Transverse colon (tissue), 4 donors: ENCODE measurements around the gene PLD4. TPM values are rescaled to one million over a fixed set of nuclear protein-coding genes. Genes with fewer than 3 reads are reported as not detected.

ENCODE experiments used
- DNase-seq: peaks from one replicate; pipeline ENCODE4 v3.0.0-alpha.2; 2019
- H3K27ac ChIP-seq, 4 donors: fragments of 200-600 bp; sonication (generic); 2 replicates each; pipeline ENCODE4 v1.5.1; 2016 to 2018; ENCODE audit warnings: inconsistent platforms in 4 of 4
- H3K27me3 ChIP-seq: fragments of 200-600 bp; sonication (generic); 2 replicates; pipeline ENCODE4 v1.5.1; 2017; ENCODE audit warnings: inconsistent platforms
- H3K36me3 ChIP-seq, 4 donors: fragments of 200-600 bp; sonication (generic); 2 replicates each; pipeline ENCODE4 v1.5.1; 2017 to 2019; ENCODE audit warnings: inconsistent platforms in 4 of 4
- H3K4me1 ChIP-seq, 4 donors: fragments of 200-600 bp; sonication (generic); 2 replicates each; pipeline ENCODE4 v1.5.1; 2017 to 2020; ENCODE audit warnings: inconsistent platforms in 4 of 4
- H3K4me3 ChIP-seq, 4 donors: fragments of 200-600 bp; sonication (generic); 1 replicate in 1 of 4; 2 replicates in 3 of 4; pipeline versions ENCODE4 v1.5.1 to v1.6.1; 2017 to 2019; ENCODE audit warnings: inconsistent platforms in 4 of 4
- H3K9me3 ChIP-seq, 2 donors: fragments of 200-600 bp; sonication (generic); 2 replicates each; pipeline ENCODE4 v1.5.1; 2017 to 2019; ENCODE audit warnings: inconsistent platforms in 2 of 2
- CTCF ChIP-seq, 5 experiments: fragments of 200-600 bp in 3 of 5; fragments of 450-650 bp in 2 of 5; sonication (generic) in 3 of 5; IDR thresholded peaks; 1 replicate in 2 of 5; 2 replicates in 3 of 5; pipeline ENCODE4 v1.5.1; 2016 to 2017; ENCODE audit warnings: antibody characterized with exemption in 5 of 5, inconsistent platforms in 3 of 5, mild to moderate bottlenecking in 2 of 5, moderate library complexity in 1 of 5
- EP300 ChIP-seq: sonication (generic); formaldehyde crosslinking; IDR thresholded peaks from one replicate; pipeline ENCODE4 v1.6.1; 2017; ENCODE audit warnings: antibody characterized with exemption, low read depth
- POLR2A ChIP-seq: fragments of 450-650 bp; IDR thresholded peaks from one replicate; pipeline ENCODE4 v1.6.1; 2016; ENCODE audit warnings: antibody characterized with exemption, mild to moderate bottlenecking, moderate library complexity
- POLR2AphosphoS5 ChIP-seq, 3 donors: sonication (generic); formaldehyde crosslinking; IDR thresholded peaks; one replicate each; pipeline ENCODE4 v1.6.1; 2016; ENCODE audit warnings: antibody characterized with exemption in 3 of 3
- WGBS, 2 donors: methylation state at CpG; one replicate each; pipeline ENCODE4 v1.1.5; 2018; ENCODE audit warnings: low coverage in 1 of 2; 5-methylcytosine and 5-hydroxymethylcytosine counted together
- in situ Hi-C, 4 donors: fragments of 200-750 bp; cut with MboI; loops; one replicate each; pipeline versions ENCODE4 v1.15.0 to v1.15.1; 2017; ENCODE audit warnings: low sequenced_read_pairs in 3 of 4, low pct_ligation_motif_present in 1 of 4, low pct_unique_long_range_greater_than_20kb in 1 of 4
- intact Hi-C: fragments of 100-400 bp; cut with DNase I; formaldehyde crosslinking; loops from one replicate; pipeline ENCODE4 v1.15.1; 2023; ENCODE audit warnings: low total_unique reads
- total RNA-seq, 4 donors: library from RNA; depleted of rRNA; stranded (reverse); fragments of >200 nt; gene quantifications; one replicate each; pipeline ENCODE4 v1.1.0, GENCODE V29; 2016

PLD4 gene
- total RNA-seq, 4 donors from 2014 or later: 1.1 TPM; not detected in 2

- WGBS, 2 donors: 80 to 96% methylated on average over 4 to 28 of the region's 30 CpGs
- DNase-seq: no peak
- H3K4me3 ChIP-seq: no peak overlapping the region
- H3K36me3 ChIP-seq: no peaks in the 10 kb centered on the region
- TF ChIP-seq CTCF (IDR thresholded peaks at IDR 0.05) (no peak), EP300 (no peak), POLR2AphosphoS5 (IDR thresholded peaks at IDR 0.05) (no peak), POLR2A (no peak)
- no peaks in the 10 kb centered on the region for H3K9me3 ChIP-seq
- H3K27me3 ChIP-seq: no peaks in the 10 kb centered on the region
- intact Hi-C loops: no loop called here
- H3K27ac ChIP-seq: no peak overlapping the region
- in situ Hi-C loops: no loop called here
- peaks cover 0 to 6% (median 0%) of the 10 kb centered on the region in 4 donors for H3K4me1 ChIP-seq
These were observed 30.1 kb upstream of the PLD4 start for GRCh38 chr14:104894331-104895206.

GRCh38 chr14:104895207-104895785 lies 29.4 kb upstream of the PLD4 start:
- TF ChIP-seq POLR2A (no peak), POLR2AphosphoS5 (IDR thresholded peaks at IDR 0.05) (no peak), EP300 (no peak), CTCF (IDR thresholded peaks at IDR 0.05) (no peak)
- Histone ChIP-seq H3K9me3 (no peaks in the 10 kb centered on the region), H3K27me3 (no peaks in the 10 kb centered on the region), H3K36me3 (no peaks in the 10 kb centered on the region), H3K4me3 (no peak overlapping the region), H3K4me1 (peaks cover 0 to 6% (median 0%) of the 10 kb centered on the region in 4 donors), H3K27ac (no peak overlapping the region)
- 81% methylated on average over 9 of the region's 9 CpGs; no CpG with 5 or more reads in 1 of the 2 donors for WGBS, 2 donors
- no peak for DNase-seq
- in situ Hi-C loops: no loop called here
- intact Hi-C loops: no loop called here

- Histone ChIP-seq H3K36me3 (no peaks in the 10 kb centered on the region), H3K4me1 (peaks cover 0 to 6% (median 0%) of the 10 kb centered on the region in 4 donors), H3K27me3 (no peaks in the 10 kb centered on the region), H3K4me3 (no peak overlapping the region), H3K9me3 (no peaks in the 10 kb centered on the region), H3K27ac (no peak overlapping the region)
- intact Hi-C loops: loop anchor here (2.0 kb wide), 1 partner anchor 149 kb away; no protein-coding TSS in a partner anchor
- in situ Hi-C loops: no loop called here
- 77 to 80% methylated on average over 1 to 34 of the region's 34 CpGs for WGBS, 2 donors
- TF ChIP-seq POLR2A: no peak
- DNase-seq: peak; percentile 11
These were observed 28.7 kb upstream of the PLD4 start for GRCh38 chr14:104895786-104896661.

GRCh38 chr14:104897330-104898194 lies 27.1 kb upstream of the PLD4 start:
- no peak for DNase-seq
- TF ChIP-seq CTCF (IDR thresholded peaks at IDR 0.05): no peak
- no peak for TF ChIP-seq POLR2AphosphoS5 (IDR thresholded peaks at IDR 0.05)
- no peak for TF ChIP-seq EP300
- no peak for TF ChIP-seq POLR2A
- no peak overlapping the region for H3K27ac ChIP-seq
- H3K36me3 ChIP-seq: no peaks in the 10 kb centered on the region
- H3K4me3 ChIP-seq: no peak overlapping the region
- H3K9me3 ChIP-seq: no peaks in the 10 kb centered on the region
- H3K4me1 ChIP-seq: peaks cover 0 to 6% (median 0%) of the 10 kb centered on the region in 4 donors
- intact Hi-C loops (loop anchor here (2.0 kb wide), 1 partner anchor 147 kb away; no protein-coding TSS in a partner anchor), in situ Hi-C loops (no loop called here)
- WGBS, 2 donors: 82 to 90% methylated on average over 2 to 37 of the region's 37 CpGs
- H3K27me3 ChIP-seq: no peaks in the 10 kb centered on the region
